Rectal smooth muscle tissue (tissue), 1 donor: ENCODE data around the gene OR2AG1.

Experiments
- H3K27ac ChIP-seq: one replicate; pipeline ENCODE4 v1.7.0; 2013; ENCODE audit warnings: low read depth, low read length, inconsistent platforms
- H3K27me3 ChIP-seq: one replicate; pipeline ENCODE4 v1.7.0; 2013; ENCODE audit warnings: low read length; ENCODE audit not compliant: control insufficient read depth, insufficient read depth
- H3K36me3 ChIP-seq: one replicate; pipeline ENCODE4 v1.7.0; 2013; ENCODE audit warnings: low read length; ENCODE audit not compliant: control insufficient read depth, insufficient read depth
- H3K4me1 ChIP-seq: one replicate; pipeline ENCODE4 v1.7.0; 2013; ENCODE audit warnings: low read length; ENCODE audit not compliant: control insufficient read depth, insufficient read depth
- H3K4me3 ChIP-seq: one replicate; pipeline ENCODE4 v1.7.0; 2013; ENCODE audit warnings: low read length
- H3K9ac ChIP-seq: one replicate; pipeline ENCODE4 v1.7.0; 2013; ENCODE audit warnings: low read length

Gene OR2AG1

DNA sequence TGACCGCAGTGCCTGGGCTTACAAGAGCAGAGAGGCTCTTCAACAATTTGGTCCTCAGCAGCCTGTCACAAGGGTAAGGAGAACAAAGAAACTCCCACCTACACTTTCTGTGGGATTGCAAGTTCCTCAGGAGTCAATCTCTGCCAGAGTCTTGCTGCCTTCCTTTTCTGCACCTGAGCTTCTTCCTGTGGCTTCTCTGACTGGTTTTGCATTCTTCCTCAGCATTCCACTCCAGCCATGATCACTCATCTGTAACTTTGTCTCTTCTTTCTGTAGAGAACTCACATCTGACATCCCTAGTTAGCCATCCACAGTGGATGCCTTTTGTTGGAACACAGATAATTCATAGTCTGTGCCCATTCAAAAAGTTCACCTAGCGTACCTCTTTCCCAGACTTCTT is 30.8 kb downstream of the OR2AG1 start:
- Histone ChIP-seq H3K9ac (no peak overlapping the region), H3K4me1 (no peaks in the 10 kb centered on the region), H3K27me3 (no peaks in the 10 kb centered on the region), H3K4me3 (no peak overlapping the region), H3K36me3 (no peaks in the 10 kb centered on the region), H3K27ac (no peak overlapping the region)

DNA sequence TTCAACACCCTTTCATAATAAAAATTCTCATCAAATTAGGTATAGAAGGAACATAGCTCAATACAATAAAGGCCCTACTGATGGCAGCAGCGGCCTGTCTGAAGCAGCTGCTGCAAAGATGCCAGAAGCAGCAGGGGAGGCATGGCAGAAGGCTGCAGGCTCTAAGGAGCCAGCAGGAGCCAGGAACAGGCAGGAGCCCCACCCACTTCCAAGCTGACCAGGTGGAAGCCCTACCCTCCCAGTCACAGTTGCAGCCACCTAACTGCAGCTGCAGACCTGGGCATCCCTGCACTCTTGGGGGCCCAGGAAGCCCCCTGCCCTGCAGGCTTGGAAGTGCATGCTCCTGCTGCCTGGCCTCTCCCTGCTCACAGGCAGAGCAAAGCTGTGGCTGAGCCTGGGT is 34.9 kb downstream of the OR2AG1 start:
- Histone ChIP-seq H3K4me1 (no peaks in the 10 kb centered on the region), H3K27ac (no peak overlapping the region), H3K27me3 (no peaks in the 10 kb centered on the region), H3K4me3 (no peak overlapping the region), H3K36me3 (no peaks in the 10 kb centered on the region), H3K9ac (no peak overlapping the region)

DNA sequence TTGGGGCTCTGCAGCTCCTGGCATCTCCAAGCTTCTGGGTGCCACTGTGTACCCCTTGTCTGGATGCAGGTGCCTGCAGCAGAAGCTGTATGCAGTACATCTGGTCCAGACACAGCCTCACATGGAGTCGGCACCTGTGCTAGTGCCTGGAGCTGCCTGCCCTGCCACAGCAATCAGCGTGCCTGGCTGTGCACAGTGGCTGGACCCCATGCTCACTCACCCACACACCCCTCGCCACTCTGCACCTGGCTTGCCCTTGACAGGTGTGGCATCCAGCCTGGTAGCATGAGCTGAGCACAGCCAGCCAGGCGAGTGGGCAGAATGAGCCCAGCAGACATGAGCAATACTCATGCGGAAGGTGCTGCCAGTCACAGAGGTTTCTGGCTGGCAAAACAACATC is 36.1 kb downstream of the OR2AG1 start:
- H3K4me1 ChIP-seq, result no peaks in the 10 kb centered on the region
- no peak overlapping the region for H3K4me3 ChIP-seq
- no peaks in the 10 kb centered on the region for H3K27me3 ChIP-seq
- no peak overlapping the region for H3K9ac ChIP-seq
- no peak overlapping the region for H3K27ac ChIP-seq
- H3K36me3 ChIP-seq, result no peaks in the 10 kb centered on the region

DNA sequence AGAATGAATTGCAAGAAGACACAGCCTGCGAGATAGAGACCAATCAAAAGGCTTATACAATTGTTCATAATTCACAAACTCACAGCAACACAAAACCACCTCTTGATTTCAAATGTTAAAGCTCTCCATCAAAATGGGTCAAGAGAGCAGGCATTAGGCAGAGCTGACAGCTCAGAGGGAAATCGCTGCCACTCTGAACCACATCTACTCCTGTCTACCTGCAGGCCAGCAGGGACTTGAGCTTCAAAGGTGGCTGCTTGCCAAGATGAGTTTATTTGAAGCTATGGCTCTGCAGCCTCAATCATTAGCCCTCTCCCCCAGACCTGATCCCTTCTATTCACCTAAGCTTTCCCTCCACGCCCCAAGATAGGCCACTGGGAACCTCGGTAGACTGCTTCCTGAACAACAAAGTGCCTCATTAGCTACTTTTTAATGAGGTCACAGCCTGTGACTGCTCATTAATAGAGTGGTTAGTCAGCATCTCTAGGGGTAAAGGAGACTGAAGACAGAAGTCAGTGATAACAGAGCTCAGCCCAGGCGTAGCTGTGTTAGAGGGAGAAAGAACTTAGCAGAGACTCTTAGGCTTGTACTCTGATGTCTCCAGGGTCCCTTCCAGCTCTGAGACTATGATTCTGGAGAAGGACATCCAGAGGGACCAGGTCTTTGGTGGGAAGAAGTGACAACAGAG is 41.5 kb downstream of the OR2AG1 start:
- H3K27me3 ChIP-seq, result no peaks in the 10 kb centered on the region
- H3K4me3 ChIP-seq, result no peak overlapping the region
- H3K9ac ChIP-seq, result no peak overlapping the region
- H3K27ac ChIP-seq, result no peak overlapping the region
- H3K4me1 ChIP-seq, result no peaks in the 10 kb centered on the region
- no peaks in the 10 kb centered on the region for H3K36me3 ChIP-seq

DNA sequence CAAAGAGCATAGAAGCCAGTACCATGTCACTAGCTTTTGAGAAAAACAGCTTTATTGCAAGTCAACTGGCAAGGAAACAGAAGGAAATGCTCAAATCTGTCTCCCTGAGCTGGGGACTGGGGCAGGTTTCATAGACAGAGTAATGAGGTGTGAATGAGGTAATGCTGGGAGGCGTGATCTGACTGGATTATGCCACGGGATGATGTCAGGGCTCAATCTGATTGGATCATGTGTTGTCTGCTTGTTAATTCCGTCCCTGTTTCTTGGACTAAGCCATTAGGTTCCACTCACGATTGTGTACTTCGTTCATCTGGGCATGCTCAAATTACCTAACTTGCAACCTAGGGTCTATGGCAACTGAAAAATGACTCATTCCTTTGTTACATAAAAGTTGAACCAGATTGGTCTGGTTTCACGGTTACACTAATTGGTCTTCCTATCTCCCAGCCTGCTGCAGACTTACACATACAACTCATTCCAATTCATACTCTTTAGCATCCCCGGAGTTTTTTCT is 42.5 kb downstream of the OR2AG1 start:
- Histone ChIP-seq H3K27ac (no peak overlapping the region), H3K36me3 (no peaks in the 10 kb centered on the region), H3K4me3 (no peak overlapping the region)

DNA sequence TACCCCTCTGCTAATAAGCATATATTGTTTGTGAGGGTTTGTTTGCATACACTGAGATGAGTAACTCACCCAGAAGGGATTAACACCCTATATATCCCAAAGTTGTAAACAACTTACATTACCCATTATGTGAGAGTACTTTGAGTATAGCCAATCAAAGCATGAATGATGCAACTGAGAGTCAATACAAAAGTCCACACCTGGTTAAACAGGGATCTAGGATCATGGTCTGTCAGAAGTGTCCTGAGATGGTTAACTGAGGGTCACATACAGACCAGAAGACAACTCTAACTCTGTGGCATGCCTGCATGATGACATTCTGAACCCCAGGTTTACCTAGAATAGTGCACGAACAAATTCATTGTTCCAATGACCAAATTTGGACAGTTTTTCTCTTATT is 45.3 kb downstream of the OR2AG1 start:
- H3K27ac ChIP-seq, result no peak overlapping the region
- H3K27me3 ChIP-seq, result no peaks in the 10 kb centered on the region
- H3K36me3 ChIP-seq, result no peaks in the 10 kb centered on the region
- no peak overlapping the region for H3K4me3 ChIP-seq
- no peaks in the 10 kb centered on the region for H3K4me1 ChIP-seq
- H3K9ac ChIP-seq, result no peak overlapping the region

More for the DNA sequence above, 42.5 kb downstream of the OR2AG1 start:
- H3K27me3 ChIP-seq, result no peaks in the 10 kb centered on the region
- no peaks in the 10 kb centered on the region for H3K4me1 ChIP-seq
- H3K9ac ChIP-seq, result no peak overlapping the region

DNA sequence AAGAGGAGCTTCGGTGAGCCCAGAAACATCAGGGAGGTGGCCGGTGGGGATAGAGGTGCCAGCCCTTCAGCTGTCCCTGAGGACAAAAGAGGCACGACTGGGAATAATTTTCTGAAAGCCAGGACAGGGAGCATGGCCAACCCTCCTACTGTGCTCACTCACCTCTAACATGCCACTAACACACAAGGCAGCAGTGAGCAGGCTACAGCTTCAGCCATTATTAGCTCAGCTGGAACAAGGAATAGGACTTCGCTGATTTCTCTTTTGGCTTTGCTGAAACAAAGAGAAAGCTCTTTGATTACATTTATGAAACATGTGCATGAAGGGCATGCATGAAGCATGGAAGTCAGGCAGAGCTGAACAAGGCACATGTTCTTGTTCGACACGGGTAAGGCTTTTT is 50.5 kb downstream of the OR2AG1 start:
- Histone ChIP-seq H3K4me3 (no peak overlapping the region), H3K36me3 (no peaks in the 10 kb centered on the region), H3K9ac (no peak overlapping the region), H3K27ac (no peak overlapping the region), H3K27me3 (no peaks in the 10 kb centered on the region), H3K4me1 (no peaks in the 10 kb centered on the region)

DNA sequence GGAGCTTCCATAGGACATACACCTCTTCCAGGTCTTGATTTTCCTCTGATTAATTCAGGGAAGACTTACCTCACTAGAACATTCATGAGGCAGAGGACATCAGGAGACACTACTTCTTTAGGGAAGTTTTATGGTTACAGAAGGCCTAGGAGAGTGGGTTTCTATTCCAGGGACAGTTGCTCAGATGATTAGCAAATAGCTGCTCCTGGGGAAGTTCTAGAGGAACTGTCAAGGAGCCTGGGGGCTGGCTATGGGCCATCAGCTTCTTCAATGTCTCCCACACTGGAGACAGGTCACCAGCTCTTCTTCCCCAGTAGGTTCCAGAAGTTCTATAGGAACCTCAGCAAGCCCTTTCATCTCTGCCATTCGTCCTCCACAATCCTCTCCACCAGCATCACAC is 51.2 kb downstream of the OR2AG1 start:
- H3K4me1 ChIP-seq, result no peaks in the 10 kb centered on the region
- no peaks in the 10 kb centered on the region for H3K27me3 ChIP-seq
- no peak overlapping the region for H3K27ac ChIP-seq
- no peak overlapping the region for H3K4me3 ChIP-seq
- H3K9ac ChIP-seq, result no peak overlapping the region
- H3K36me3 ChIP-seq, result no peaks in the 10 kb centered on the region
